Osteoblast (primary cell): Measurements from ENCODE around the gene BTLA. TPM values are rescaled to one million over a fixed set of nuclear protein-coding genes. Genes with fewer than 3 reads are reported as not detected.
"Not testable (repeated sequence)": the region's sequence is repeated elsewhere in the genome, so short reads cannot be mapped to it uniquely, and the experiment has no call there.

ENCODE experiments used
- DNase-seq: peaks from one replicate; pipeline ENCODE4 v3.0.0; 2011; ENCODE audit warnings: low spot score, mixed read lengths; ENCODE audit not compliant: insufficient read length; ENCODE audit errors: missing footprints
- H2AFZ ChIP-seq: 2 replicates; pipeline ENCODE4 v1.6.0; 2011; ENCODE audit warnings: mild to moderate bottlenecking, low read length
- H3K27ac ChIP-seq: 2 replicates; pipeline ENCODE4 v1.5.1; 2011; ENCODE audit warnings: mild to moderate bottlenecking, low read depth, low read length, moderate library complexity
- H3K27me3 ChIP-seq: 2 replicates; pipeline ENCODE4 v1.6.0; 2012; ENCODE audit warnings: mild to moderate bottlenecking, control low read depth, inconsistent platforms, low read length, moderate library complexity; ENCODE audit not compliant: insufficient read depth
- H3K36me3 ChIP-seq: 2 replicates; pipeline ENCODE4 v1.5.1; 2011; ENCODE audit warnings: mild to moderate bottlenecking, low read length, control low read depth, moderate library complexity; ENCODE audit not compliant: insufficient read depth
- H3K4me1 ChIP-seq: 2 replicates; pipeline ENCODE4 v1.5.1; 2011; ENCODE audit warnings: mild to moderate bottlenecking, low read length, control low read depth, moderate library complexity; ENCODE audit not compliant: insufficient read depth
- H3K4me2 ChIP-seq: 2 replicates; pipeline ENCODE4 v1.6.0; 2011; ENCODE audit warnings: mild to moderate bottlenecking, low read length; ENCODE audit not compliant: insufficient read depth
- H3K4me3 ChIP-seq: fragments of 200-600 bp; sonication (generic); 3 replicates; pipeline ENCODE4 v1.5.1; 2012; ENCODE audit warnings: mild to moderate bottlenecking, low read length, inconsistent platforms; ENCODE audit not compliant: insufficient read depth
- H3K79me2 ChIP-seq: 2 replicates; pipeline ENCODE4 v1.6.0; 2012; ENCODE audit warnings: mild to moderate bottlenecking, low read length, control low read depth, inconsistent platforms; ENCODE audit not compliant: insufficient read depth
- H3K9me3 ChIP-seq: 2 replicates; pipeline ENCODE4 v1.5.1; 2011; ENCODE audit warnings: low read depth, low read length, control low read depth
- H4K20me1 ChIP-seq: 2 replicates; pipeline ENCODE4 v1.6.0; 2012; ENCODE audit warnings: mild to moderate bottlenecking, low read length, control low read depth; ENCODE audit not compliant: insufficient read depth
- total RNA-seq: library from RNA; depleted of rRNA; stranded (reverse); fragments of >200 nt; gene quantifications from 2 replicates; pipeline ENCODE4 v1.2.3, GENCODE V29; 2012
- TF ChIP-seq, protein P1 (sequence below): IDR thresholded peaks from 2 replicates; pipeline ENCODE4 v1.5.1; 2011; ENCODE audit warnings: mild to moderate bottlenecking, low read depth, low read length, moderate library complexity; ENCODE audit errors: extremely low read depth

Gene BTLA
- total RNA-seq, 1 donor: 0.36 TPM

GRCh38 chr3:112497897-112498548, 1.2 kb downstream of the BTLA start:
- no peaks in the 10 kb centered on the region for H3K36me3 ChIP-seq
- H3K4me1 ChIP-seq: no peaks in the 10 kb centered on the region
- H3K9me3 ChIP-seq: no peaks in the 10 kb centered on the region
- H3K27ac ChIP-seq: no peak overlapping the region
- DNase-seq: no peak
- no peak overlapping the region for H3K4me3 ChIP-seq
- peaks cover 3% of the 10 kb centered on the region for H3K27me3 ChIP-seq
- TF ChIP-seq, protein P1, sequence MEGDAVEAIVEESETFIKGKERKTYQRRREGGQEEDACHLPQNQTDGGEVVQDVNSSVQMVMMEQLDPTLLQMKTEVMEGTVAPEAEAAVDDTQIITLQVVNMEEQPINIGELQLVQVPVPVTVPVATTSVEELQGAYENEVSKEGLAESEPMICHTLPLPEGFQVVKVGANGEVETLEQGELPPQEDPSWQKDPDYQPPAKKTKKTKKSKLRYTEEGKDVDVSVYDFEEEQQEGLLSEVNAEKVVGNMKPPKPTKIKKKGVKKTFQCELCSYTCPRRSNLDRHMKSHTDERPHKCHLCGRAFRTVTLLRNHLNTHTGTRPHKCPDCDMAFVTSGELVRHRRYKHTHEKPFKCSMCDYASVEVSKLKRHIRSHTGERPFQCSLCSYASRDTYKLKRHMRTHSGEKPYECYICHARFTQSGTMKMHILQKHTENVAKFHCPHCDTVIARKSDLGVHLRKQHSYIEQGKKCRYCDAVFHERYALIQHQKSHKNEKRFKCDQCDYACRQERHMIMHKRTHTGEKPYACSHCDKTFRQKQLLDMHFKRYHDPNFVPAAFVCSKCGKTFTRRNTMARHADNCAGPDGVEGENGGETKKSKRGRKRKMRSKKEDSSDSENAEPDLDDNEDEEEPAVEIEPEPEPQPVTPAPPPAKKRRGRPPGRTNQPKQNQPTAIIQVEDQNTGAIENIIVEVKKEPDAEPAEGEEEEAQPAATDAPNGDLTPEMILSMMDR: no peak
- H2AFZ ChIP-seq: no peak overlapping the region
- H3K4me2 ChIP-seq: no peak overlapping the region
- no peaks in the 10 kb centered on the region for H3K79me2 ChIP-seq
- no peaks in the 10 kb centered on the region for H4K20me1 ChIP-seq

- TF ChIP-seq, protein P1: no peak
- Histone ChIP-seq H3K4me3 (no peak overlapping the region), H4K20me1 (no peaks in the 10 kb centered on the region), H3K27me3 (peaks cover 3% of the 10 kb centered on the region), H3K36me3 (no peaks in the 10 kb centered on the region), H3K27ac (no peak overlapping the region), H3K4me2 (no peak overlapping the region), H2AFZ (no peak overlapping the region), H3K79me2 (no peaks in the 10 kb centered on the region), H3K9me3 (no peaks in the 10 kb centered on the region), H3K4me1 (no peaks in the 10 kb centered on the region)
- no peak for DNase-seq
Observed at GRCh38 chr3:112496366-112497067, 2.8 kb downstream of the BTLA start.

DNA sequence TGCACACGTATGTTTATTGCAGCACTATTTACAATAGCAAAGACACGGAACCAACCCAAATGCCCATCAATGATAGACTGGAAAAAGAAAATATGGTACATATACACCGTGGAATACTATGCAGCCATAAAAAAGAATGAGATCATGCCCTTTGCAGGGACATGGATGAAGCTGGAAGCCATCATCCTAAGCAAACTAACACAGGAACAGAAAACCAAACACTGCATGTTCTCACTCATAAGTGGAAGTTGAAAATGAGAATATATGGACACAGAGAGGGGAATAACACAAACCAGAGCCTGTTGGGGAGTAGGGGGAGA, 4.9 kb downstream of the BTLA start:
- not testable (repeated sequence) for H3K36me3 ChIP-seq, H3K27ac ChIP-seq, H3K4me2 ChIP-seq, H3K9me3 ChIP-seq, H3K27me3 ChIP-seq, H3K79me2 ChIP-seq, DNase-seq, H3K4me1 ChIP-seq, H4K20me1 ChIP-seq, H2AFZ ChIP-seq, H3K4me3 ChIP-seq

DNA sequence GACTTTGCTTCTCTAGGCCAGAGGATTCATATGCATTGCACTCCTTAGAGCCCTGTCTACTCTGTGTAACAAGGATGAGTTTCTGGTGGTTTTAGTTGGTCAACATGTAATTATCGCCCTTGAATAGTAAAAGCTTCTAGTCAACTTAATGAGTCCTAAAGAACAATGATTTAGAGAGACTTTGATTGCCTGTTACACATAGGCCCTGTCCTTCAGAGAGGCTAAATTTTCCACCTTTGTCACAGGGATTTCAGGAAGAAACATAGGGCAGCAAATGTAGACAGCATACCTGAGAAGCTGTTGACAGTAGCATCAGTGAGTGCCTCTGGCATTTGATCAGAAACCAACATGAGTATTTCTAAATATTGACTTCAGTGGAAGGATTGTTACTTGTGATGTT, 7.1 kb downstream of the BTLA start:
- Histone ChIP-seq H2AFZ (no peak overlapping the region), H3K4me1 (no peaks in the 10 kb centered on the region), H3K27ac (no peak overlapping the region), H3K4me3 (no peak overlapping the region), H3K79me2 (no peaks in the 10 kb centered on the region), H4K20me1 (no peaks in the 10 kb centered on the region), H3K27me3 (no peaks in the 10 kb centered on the region), H3K4me2 (no peak overlapping the region), H3K9me3 (no peaks in the 10 kb centered on the region), H3K36me3 (no peaks in the 10 kb centered on the region)
- TF ChIP-seq, protein P1: no peak
- no peak for DNase-seq
